GM18868 (cell line): ENCODE data around the gene CENPA.

Experiments
- ATAC-seq: cut with Tn5 transposase; IDR thresholded peaks from one replicate; pipeline ENCODE4 v1.9.1; 2021; ENCODE audit warnings: mild to moderate bottlenecking, moderate library complexity; ENCODE audit not compliant: unreplicated experiment

The CENPA gene

GRCh38 chr2:26838121-26838906 lies 52.5 kb downstream of the CENPA start:
- ATAC-seq, result no peak

GRCh38 chr2:26840937-26841610 lies 55.2 kb downstream of the CENPA start:
- no peak for ATAC-seq

GRCh38 chr2:26843041-26843440 lies 57.2 kb downstream of the CENPA start:
- ATAC-seq, result no peak
